Body of pancreas (tissue), 4 donors: Measurements from ENCODE around the gene WWOX. TPM values are rescaled to one million over a fixed set of nuclear protein-coding genes. Genes with fewer than 3 reads are reported as not detected.
A peak's percentile ranks its signal among the peaks of the same experiment; 100 is the strongest.

Source experiments
- ATAC-seq: fragments of 150-250 bp; one replicate; pipeline ENCODE4 v1.9.1; 2016
- DNase-seq, 4 donors: peaks; one replicate each; pipeline ENCODE4 v3.0.0-alpha.2; 2019
- H3K27ac ChIP-seq, 4 donors: fragments of 200-600 bp; sonication (generic); 1 replicate in 3 of 4; 2 replicates in 1 of 4; pipeline versions ENCODE4 v1.5.1 to v1.6.1; 2016 to 2019; ENCODE audit warnings: mild to moderate bottlenecking in 1 of 4, mixed read lengths in 1 of 4, moderate library complexity in 1 of 4
- H3K27me3 ChIP-seq, 2 donors: fragments of 200-600 bp; sonication (generic); one replicate each; pipeline ENCODE4 v1.6.0; 2016; ENCODE audit warnings: mild to moderate bottlenecking in 1 of 2
- H3K36me3 ChIP-seq, 2 donors: fragments of 200-600 bp; sonication (generic); replicated peaks in 1 of 2; 2 replicates each; pipeline ENCODE4 v1.5.1; 2016; ENCODE audit warnings: low read depth in 2 of 2; ENCODE audit not compliant: insufficient read depth in 1 of 2
- H3K4me1 ChIP-seq: fragments of 200-600 bp; sonication (generic); one replicate; pipeline ENCODE4 v1.6.0; 2016
- H3K4me3 ChIP-seq, 2 donors: fragments of 200-600 bp; sonication (generic); 1 replicate in 1 of 2; 2 replicates in 1 of 2; pipeline ENCODE4 v1.5.1; 2016 to 2019
- H3K9me3 ChIP-seq, 3 donors: fragments of 200-600 bp; sonication (generic); 1 replicate in 2 of 3; 2 replicates in 1 of 3; pipeline ENCODE4 v1.5.1; 2016
- POLR2A ChIP-seq, 3 donors: fragments of 450-650 bp; IDR thresholded peaks; one replicate each; pipeline ENCODE4 v1.6.1; 2016; ENCODE audit warnings: antibody characterized with exemption in 3 of 3, mild to moderate bottlenecking in 2 of 3
- WGBS, 2 donors: methylation state at CpG; one replicate each; pipeline ENCODE4 v1.1.5; 2017; 5-methylcytosine and 5-hydroxymethylcytosine counted together
- intact Hi-C: fragments of 100-400 bp; cut with DNase I; formaldehyde crosslinking; loops from one replicate; pipeline ENCODE4 v1.15.1; 2023
- total RNA-seq, 2 donors: library from RNA; depleted of rRNA; stranded (reverse); fragments of >200 nt; gene quantifications; one replicate each; pipeline ENCODE4 v1.1.0, GENCODE V29; 2016
- TF ChIP-seq, protein P1 (sequence below), 7 experiments: fragments of 450-650 bp in 4 of 7; fragments of 200-600 bp in 3 of 7; sonication (generic) in 3 of 7; IDR thresholded peaks; one replicate each; pipeline ENCODE4 v1.5.1; 2016 to 2019; ENCODE audit warnings: antibody characterized with exemption in 7 of 7

Gene WWOX
- total RNA-seq, 2 donors from 2014 or later, result 52.7 to 67.2 TPM

GRCh38 chr16:78735337-78735736 lies 635.9 kb downstream of the WWOX start:
- ATAC-seq (no peak), DNase-seq (no peak)
- WGBS, 2 donors, result 90 to 99% methylated on average over 6 of the region's 6 CpGs
- intact Hi-C loops, result no loop called here
- no peak overlapping the region for H3K27ac ChIP-seq
- no peaks in the 10 kb centered on the region for H3K27me3 ChIP-seq
- no peaks in the 10 kb centered on the region for H3K9me3 ChIP-seq
- no peaks in the 10 kb centered on the region for H3K36me3 ChIP-seq
- TF ChIP-seq POLR2A (IDR thresholded peaks at IDR 0.05), result no peak
- TF ChIP-seq, protein P1, sequence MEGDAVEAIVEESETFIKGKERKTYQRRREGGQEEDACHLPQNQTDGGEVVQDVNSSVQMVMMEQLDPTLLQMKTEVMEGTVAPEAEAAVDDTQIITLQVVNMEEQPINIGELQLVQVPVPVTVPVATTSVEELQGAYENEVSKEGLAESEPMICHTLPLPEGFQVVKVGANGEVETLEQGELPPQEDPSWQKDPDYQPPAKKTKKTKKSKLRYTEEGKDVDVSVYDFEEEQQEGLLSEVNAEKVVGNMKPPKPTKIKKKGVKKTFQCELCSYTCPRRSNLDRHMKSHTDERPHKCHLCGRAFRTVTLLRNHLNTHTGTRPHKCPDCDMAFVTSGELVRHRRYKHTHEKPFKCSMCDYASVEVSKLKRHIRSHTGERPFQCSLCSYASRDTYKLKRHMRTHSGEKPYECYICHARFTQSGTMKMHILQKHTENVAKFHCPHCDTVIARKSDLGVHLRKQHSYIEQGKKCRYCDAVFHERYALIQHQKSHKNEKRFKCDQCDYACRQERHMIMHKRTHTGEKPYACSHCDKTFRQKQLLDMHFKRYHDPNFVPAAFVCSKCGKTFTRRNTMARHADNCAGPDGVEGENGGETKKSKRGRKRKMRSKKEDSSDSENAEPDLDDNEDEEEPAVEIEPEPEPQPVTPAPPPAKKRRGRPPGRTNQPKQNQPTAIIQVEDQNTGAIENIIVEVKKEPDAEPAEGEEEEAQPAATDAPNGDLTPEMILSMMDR (IDR thresholded peaks at IDR 0.05), result no peak
- H3K4me1 ChIP-seq, result no peaks in the 10 kb centered on the region
- H3K4me3 ChIP-seq, result no peak overlapping the region

GRCh38 chr16:78737630-78738029 lies 638.2 kb downstream of the WWOX start:
- intact Hi-C loops, result no loop called here
- no peak for DNase-seq
- Histone ChIP-seq H3K4me3 (no peak overlapping the region), H3K27ac (no peak overlapping the region), H3K36me3 (no peaks in the 10 kb centered on the region), H3K27me3 (no peaks in the 10 kb centered on the region), H3K9me3 (no peaks in the 10 kb centered on the region), H3K4me1 (no peaks in the 10 kb centered on the region)
- ATAC-seq, result no peak
- 63 to 67% methylated on average over 2 of the region's 2 CpGs for WGBS, 2 donors
- no peak for TF ChIP-seq POLR2A (IDR thresholded peaks at IDR 0.05)
- TF ChIP-seq, protein P1 (IDR thresholded peaks at IDR 0.05), result no peak

- no peak for DNase-seq
- H3K36me3 ChIP-seq, result no peaks in the 10 kb centered on the region
- no peak for ATAC-seq
- H3K4me1 ChIP-seq, result no peaks in the 10 kb centered on the region
- no peak overlapping the region for H3K27ac ChIP-seq
- H3K27me3 ChIP-seq, result no peaks in the 10 kb centered on the region
- H3K4me3 ChIP-seq, result no peak overlapping the region
- WGBS, 2 donors, result 90% methylated on average over 5 of the region's 5 CpGs
- intact Hi-C loops, result no loop called here
- no peaks in the 10 kb centered on the region for H3K9me3 ChIP-seq
- TF ChIP-seq, protein P1 (IDR thresholded peaks at IDR 0.05), result no peak
Observed at GRCh38 chr16:78738557-78738956, 639.1 kb downstream of the WWOX start.

DNA sequence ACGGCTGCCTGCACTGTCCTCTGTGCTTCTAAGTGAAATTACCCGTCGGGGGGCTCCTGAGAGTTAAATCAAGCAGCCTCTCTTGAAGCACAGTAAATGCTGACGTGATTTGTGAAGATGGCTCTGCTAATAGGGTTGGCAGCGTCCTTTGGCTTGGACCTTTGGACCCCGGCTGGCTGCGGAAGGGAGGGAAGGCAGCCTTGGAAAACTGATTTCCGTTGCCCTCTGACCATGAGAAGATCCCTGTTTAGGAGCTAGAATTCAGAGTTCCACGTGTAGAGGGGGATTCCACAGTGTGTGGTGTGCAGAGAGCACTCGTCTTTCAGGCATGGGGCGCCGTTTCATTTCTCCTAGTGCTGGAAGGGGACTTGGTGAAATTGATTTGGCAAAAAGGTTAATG lies 640.8 kb downstream of the WWOX start:
- 87 to 91% methylated on average over 9 to 12 of the region's 12 CpGs for WGBS, 2 donors
- Histone ChIP-seq H3K9me3 (no peaks in the 10 kb centered on the region), H3K36me3 (no peaks in the 10 kb centered on the region), H3K4me1 (no peaks in the 10 kb centered on the region), H3K27me3 (no peaks in the 10 kb centered on the region), H3K27ac (no peak overlapping the region), H3K4me3 (no peak overlapping the region)
- TF ChIP-seq, protein P1 (IDR thresholded peaks at IDR 0.05), result no peak
- no peak for TF ChIP-seq POLR2A (IDR thresholded peaks at IDR 0.05)
- no peak for ATAC-seq
- intact Hi-C loops, result no loop called here
- DNase-seq, result no peak

- no peaks in the 10 kb centered on the region for H3K27me3 ChIP-seq
- no peaks in the 10 kb centered on the region for H3K36me3 ChIP-seq
- peak overlapping the region in 1 of 4 donors; percentile 35 for H3K27ac ChIP-seq
- intact Hi-C loops, result no loop called here
- H3K9me3 ChIP-seq, result no peaks in the 10 kb centered on the region
- ATAC-seq (no peak), DNase-seq (peak in 2 of 4 donors; percentile 9 to 47)
- 78 to 92% methylated on average over 21 of the region's 21 CpGs for WGBS, 2 donors
- H3K4me3 ChIP-seq, result no peak overlapping the region
- no peaks in the 10 kb centered on the region for H3K4me1 ChIP-seq
- TF ChIP-seq, protein P1 (IDR thresholded peaks at IDR 0.05), result no peak
- no peak for TF ChIP-seq POLR2A (IDR thresholded peaks at IDR 0.05)
Observed at GRCh38 chr16:78742501-78743283, 643.2 kb downstream of the WWOX start.
